GM18511 (cell line): Measurements from ENCODE around the gene SH3YL1.
"Not testable (repeated sequence)": the region's sequence is repeated elsewhere in the genome, so short reads cannot be mapped to it uniquely, and the experiment has no call there.

Source experiments
- ATAC-seq: cut with Tn5 transposase; IDR thresholded peaks from one replicate; pipeline ENCODE4 v1.9.1; 2021; ENCODE audit warnings: mild to moderate bottlenecking, moderate library complexity; ENCODE audit not compliant: unreplicated experiment

The SH3YL1 gene

GRCh38 chr2:185221-185620 lies 78.6 kb downstream of the SH3YL1 start:
- ATAC-seq, result no peak

- no peak for ATAC-seq
Observed at GRCh38 chr2:184695-185094, 79.1 kb downstream of the SH3YL1 start.

- no peak for ATAC-seq
Observed at GRCh38 chr2:182509-183122, 81.2 kb downstream of the SH3YL1 start.

GRCh38 chr2:180311-180710 lies 83.5 kb downstream of the SH3YL1 start:
- no peak for ATAC-seq

- ATAC-seq, result no peak
Observed at GRCh38 chr2:179886-180285, 83.9 kb downstream of the SH3YL1 start.

- ATAC-seq, result no peak
Observed at GRCh38 chr2:177733-178132, 86.1 kb downstream of the SH3YL1 start.

GRCh38 chr2:176917-177316 lies 86.9 kb downstream of the SH3YL1 start:
- ATAC-seq, result no peak

- ATAC-seq, result no peak
Observed at GRCh38 chr2:175880-176820, 87.7 kb downstream of the SH3YL1 start.

- no peak for ATAC-seq
Observed at GRCh38 chr2:175161-175786, 88.6 kb downstream of the SH3YL1 start.

- not testable (repeated sequence) for ATAC-seq
Observed at GRCh38 chr2:172120-172519, 91.7 kb downstream of the SH3YL1 start.

GRCh38 chr2:169741-170140 lies 94.1 kb downstream of the SH3YL1 start:
- ATAC-seq, result no peak
